ENCODE measurements around the gene TRA2B. TPM values are rescaled to one million over a fixed set of nuclear protein-coding genes. Genes with fewer than 3 reads are reported as not detected.

TRA2B gene
- total RNA-seq, 1 donor from 2014 or later: 137 TPM

DNA sequence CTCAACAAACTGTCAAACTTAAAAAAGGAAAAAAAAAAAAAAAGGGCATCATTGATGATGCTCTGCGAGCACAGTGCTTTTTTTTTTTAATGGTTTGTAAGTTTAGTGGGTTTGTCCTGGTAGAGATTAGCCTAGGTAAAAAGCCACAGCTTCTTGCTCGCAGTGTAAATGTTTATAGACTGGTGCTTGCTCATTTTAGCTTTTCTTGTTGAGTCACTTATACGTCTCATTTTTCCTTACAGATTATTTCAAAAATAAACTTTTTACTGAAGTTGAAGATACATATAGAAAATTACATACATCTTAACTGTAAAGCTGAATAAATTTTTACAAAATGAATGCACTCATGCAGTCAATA is 16.5 kb upstream of the TRA2B start:
- no peak for DNase-seq (ENCODE audit: extremely low read depth, low read depth, low spot score)

DNA sequence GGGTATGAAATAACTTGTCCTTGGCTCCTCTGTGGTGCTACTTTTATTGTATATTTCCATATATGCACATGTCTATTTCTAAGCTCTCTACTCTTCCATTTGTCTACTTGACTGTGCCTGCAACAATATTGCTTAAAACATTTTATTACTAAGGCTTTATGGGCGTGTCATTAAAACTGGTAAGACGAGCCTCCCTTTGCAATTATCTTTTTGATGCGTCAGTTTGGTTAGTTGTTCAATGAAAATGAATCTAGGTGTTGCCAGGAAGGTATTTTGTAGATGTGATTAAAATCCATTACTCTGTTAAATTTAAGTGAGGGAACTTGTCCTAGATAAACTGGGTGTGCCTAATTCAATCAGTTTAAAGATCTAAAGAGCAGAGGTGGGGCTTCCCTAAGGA is 12.9 kb upstream of the TRA2B start:
- DNase-seq (ENCODE audit: extremely low read depth, low read depth, low spot score): no peak

DNA sequence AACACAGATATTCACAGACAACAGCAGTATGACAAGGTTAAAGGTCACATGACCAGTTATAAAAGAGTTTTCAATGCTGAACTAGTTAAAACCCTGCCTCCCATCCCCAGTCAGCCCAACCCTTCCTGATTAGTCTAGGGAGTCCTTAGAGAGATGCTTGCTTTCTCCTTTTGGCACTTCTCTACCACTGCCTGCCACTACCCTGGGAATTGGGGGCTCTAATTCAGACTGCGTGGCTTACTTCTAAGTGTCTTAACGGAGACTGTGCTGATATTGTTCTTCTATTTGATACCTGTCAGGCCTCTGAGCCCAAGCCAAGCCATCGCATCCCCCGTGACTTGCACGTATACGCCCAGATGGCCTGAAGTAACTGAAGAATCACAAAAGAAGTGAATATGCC is 11.7 kb upstream of the TRA2B start:
- DNase-seq (ENCODE audit: extremely low read depth, low read depth, low spot score): no peak

DNA sequence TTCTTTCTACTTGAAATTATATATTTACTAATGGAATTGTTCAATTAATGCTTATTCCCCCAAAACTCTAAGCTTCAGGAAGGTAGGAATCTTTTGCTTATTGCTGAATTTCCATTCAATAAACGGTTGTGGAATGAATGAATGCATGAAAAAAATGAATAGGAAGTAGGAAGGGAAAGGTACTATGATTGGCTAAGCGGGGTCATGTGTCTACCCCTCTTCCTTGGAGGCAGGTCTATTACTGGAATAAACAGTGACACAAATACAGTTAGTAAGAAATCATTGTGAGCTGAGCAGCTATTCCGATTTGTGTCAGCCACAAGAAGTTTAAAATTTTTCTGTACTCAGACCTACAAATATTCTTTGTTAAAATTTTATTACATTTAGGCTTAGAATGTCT is 10.5 kb upstream of the TRA2B start:
- DNase-seq (ENCODE audit: extremely low read depth, low read depth, low spot score): no peak

DNA sequence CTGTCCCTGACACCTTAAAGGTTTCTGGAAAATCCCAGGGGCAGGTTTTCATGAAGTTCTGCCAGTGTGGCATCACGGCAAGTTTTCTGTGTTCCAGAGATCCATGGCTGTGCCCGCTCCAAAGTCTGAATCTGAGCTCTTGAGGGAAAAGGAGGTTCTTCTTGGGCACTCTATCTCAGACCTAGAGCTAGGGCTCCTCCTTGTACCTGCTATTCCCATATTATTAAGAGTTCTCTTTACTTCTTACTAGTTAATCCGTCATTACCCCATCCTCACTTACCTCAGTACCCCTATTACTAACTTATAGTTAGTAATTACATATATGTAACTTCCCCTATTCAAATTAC is 5.9 kb upstream of the TRA2B start:
- DNase-seq (ENCODE audit: extremely low read depth, low read depth, low spot score): no peak

- DNase-seq (ENCODE audit: extremely low read depth, low read depth, low spot score): no peak
These were observed 5.3 kb upstream of the TRA2B start for GRCh38 chr3:185942907-185943759.

DNA sequence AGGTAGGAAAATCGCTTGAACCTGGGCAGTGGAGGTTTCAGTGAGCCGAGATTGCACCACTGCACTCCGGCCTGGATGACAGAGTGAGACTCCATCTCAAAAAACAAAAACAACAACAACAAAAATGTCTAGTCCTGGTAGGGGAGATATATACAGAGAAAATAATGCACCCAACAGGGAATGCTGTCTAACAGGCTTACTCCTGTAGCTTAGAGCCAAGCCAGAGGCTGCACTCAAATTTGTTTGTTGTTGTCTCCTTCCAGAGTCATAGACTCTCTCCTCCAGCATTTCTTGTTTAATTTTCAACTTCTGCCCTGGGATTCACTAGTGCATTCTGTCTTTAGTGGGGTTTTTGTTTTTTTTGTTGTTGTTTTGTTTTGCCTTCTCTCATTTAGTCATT is 4.6 kb upstream of the TRA2B start:
- DNase-seq (ENCODE audit: extremely low read depth, low read depth, low spot score): no peak

DNA sequence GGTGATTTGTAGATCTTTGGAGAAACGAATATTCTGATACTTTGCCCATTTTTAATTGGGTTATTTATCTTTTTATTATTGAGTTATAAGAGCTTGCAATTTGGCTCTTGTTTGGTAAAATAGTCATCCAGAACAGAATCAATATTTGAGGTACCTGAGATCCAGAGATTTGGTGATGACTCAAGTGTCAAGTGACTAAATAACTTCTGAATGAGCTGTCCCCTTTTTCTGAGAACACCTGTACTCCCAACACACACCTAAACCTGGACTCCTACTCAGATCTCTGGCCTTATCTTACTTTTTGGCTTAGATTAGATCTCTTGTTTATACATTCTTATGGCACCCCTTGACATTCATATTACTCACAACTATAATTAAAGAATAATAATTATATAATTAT is 3.1 kb upstream of the TRA2B start:
- no peak for DNase-seq (ENCODE audit: extremely low read depth, low read depth, low spot score)

DNA sequence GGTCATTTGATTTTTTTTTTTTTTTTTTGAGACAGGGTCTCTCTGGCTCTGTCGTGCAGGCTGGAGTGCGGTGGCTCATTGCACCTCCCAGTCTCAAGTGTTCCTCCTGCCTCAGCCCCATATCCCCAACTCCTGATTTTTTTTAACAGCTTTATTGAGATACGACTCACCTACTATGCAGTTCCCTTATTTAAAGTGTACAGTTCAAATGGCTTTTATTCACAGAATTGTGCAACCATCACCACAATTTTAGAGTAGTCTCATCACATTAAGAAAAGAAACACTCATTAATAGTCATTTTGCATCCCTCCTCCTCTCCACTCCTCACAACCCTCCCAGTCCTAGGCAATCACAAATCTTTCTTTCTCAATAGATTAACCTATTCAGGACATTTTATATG is 1.9 kb upstream of the TRA2B start:
- DNase-seq (ENCODE audit: extremely low read depth, low read depth, low spot score): no peak

DNA sequence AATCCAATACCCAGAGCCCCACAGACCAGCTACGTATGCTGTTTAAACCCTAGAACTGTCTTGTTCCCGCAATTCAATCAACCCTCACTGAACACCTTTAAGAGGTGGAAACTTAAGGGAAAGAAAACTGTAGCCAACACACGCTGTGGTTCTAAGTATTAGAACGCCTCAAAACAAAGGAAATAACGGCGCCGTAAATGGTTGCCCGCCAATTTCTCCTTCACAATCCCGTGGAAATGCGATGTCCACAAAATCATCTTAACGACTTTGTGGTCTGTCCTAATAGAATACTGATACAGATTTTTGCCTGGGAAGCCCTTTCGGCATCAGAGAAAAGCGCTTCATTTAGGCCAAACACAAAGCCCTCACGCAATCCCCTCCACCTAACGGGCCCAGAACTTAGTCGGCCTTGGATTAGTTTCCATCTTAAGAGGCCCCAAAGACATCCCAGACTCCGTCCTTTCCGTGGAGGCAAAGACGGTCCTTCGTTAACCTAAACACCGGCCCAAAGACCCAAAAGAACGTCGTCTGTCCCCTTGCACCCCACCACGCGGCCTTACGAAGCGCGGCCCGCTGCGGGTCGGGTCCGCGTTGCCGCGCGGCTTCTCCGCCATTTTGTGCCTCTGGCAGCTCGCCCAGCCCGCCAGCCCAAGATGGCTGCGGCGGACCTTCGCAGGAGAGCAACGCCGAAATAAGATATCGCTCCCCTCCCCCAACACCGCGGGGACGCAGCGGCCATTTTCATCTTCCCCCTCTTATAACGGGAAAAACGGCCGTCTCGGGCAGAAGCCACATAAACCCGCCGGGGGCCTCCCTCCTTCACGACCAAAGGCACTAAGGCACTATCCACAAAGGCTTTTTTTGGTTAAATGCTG is 763 bp downstream of the TRA2B start:
- DNase-seq (ENCODE audit: extremely low read depth, low read depth, low spot score): no peak

DNA sequence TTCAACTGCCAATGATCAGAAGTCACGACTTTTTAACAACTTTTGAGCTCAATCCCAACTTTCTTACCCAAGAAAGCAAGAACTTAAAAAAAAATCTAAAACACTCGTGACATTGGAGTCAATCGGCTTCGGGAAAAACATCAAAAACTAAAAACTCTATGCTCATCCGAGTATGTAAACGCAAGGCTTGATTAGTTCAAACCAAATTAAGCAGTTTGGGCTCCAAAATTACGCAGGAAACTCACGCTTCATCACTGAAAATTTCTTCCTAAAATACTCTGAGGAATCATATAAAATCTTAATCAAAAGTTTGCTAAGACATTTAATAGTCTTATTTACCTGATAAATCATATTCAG is 1.6 kb downstream of the TRA2B start:
- DNase-seq (ENCODE audit: extremely low read depth, low read depth, low spot score): no peak

DNA sequence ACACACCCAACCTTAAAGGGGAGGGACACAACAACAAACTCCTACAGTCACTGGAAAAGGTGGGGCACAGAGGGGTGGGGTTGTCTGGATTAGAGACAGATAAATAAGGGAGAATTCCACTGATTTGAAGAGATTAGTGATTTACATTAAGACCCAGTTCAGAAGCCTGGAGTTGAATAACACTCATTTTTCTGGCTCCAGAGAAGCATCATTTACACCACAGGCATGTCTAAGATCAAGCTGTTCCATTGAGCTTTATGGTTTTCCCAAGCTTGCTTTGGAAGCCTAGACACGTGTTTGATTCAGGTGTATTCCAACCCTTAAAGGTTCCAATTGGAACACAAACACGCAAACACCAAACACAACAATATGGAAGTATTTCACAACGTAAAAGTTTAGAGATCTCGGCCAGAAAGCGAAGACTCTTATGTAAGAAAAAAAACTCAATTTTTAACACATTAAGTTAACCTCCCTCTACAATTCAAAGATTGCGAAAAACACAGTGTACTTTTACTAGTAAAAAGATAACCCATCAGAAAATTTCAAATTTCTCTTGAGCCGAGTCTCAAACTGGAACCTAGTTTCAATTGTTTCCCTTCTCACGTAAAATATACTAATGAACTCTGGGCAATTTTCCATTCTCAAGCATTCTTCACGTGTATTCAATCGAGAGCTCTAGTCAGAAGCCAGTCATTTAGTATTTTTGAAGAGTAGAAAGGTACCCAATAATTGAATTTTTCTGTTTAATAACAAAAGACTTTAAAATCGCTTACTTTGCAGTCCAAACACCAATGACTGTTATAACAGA is 2.1 kb downstream of the TRA2B start:
- DNase-seq (ENCODE audit: extremely low read depth, low read depth, low spot score): no peak

DNA sequence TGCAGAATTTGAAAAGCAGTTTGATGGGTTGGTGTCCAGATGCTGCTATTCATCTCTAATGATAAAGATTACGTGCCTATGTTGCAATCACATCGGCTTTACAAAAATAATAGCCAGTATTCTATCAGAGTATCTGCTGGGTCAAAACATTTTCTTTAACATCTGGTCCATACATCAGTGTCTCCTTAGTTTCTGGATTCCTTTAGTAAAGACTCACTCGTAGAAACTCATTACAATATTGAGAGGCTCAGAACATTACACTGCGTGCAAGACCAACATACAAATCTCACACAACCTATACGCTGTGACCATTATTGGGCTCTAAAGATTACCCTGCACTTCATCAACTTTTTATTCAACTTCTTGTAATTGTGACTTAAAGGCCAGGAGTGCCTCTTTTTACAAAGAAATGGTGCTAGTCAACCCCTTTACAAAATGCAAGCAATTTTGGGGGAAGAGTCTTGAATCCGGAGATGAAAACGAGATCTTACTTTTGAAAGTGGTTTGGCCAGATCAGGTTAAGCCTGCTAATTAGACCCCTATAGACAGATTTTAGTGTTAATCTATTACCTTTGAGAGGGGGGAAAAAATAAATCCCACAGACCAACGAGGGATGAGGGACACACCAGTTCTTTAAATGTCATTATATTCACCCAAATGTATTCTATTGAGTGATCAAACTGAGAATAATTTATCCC is 2.9 kb downstream of the TRA2B start:
- DNase-seq (ENCODE audit: extremely low read depth, low read depth, low spot score): no peak

- no peak for DNase-seq (ENCODE audit: extremely low read depth, low read depth, low spot score)
These were observed 3.6 kb downstream of the TRA2B start for GRCh38 chr3:185934174-185934557.

GRCh38 chr3:185933374-185934173 is 4.2 kb downstream of the TRA2B start:
- no peak for DNase-seq (ENCODE audit: extremely low read depth, low read depth, low spot score)

GRCh38 chr3:185931777-185932612 is 5.8 kb downstream of the TRA2B start:
- DNase-seq (ENCODE audit: extremely low read depth, low read depth, low spot score): no peak

DNA sequence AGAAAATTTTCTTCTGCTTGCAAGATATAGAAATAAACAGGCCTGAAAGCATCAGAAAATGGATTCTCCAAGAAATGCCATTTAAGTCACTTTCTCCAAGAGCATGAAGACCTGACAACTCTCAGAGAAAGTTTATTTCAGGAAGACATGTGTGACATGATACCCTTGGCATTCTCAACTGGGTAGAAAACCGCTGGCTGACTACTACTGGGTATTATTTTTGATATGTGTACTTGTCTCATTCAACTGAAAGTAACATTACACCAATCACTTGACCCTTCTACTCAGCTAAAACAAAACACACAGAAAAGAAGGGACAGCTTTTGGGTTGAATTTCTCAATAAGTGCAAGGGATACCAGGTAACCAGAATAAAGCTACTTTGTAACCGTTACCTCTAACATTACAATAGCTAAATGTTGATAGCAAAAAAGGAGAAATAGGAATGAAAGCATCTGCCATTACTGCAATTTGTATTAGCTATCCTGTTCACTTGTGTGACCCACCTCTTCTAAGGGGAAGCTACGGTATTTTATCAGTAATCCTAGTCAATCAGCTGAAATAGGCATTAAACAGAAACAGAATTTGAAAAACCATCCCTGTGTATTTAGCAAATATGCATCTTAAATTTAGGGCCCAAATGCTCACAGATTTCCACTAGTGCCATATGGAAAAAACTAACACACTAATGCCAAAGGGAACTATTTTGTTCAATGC is 7.3 kb downstream of the TRA2B start:
- no peak for DNase-seq (ENCODE audit: extremely low read depth, low read depth, low spot score)
